ENCODE results near the gene ITPR1. TPM values are rescaled to one million over a fixed set of nuclear protein-coding genes. Genes with fewer than 3 reads are reported as not detected.
"Not testable (repeated sequence)": the region's sequence is repeated elsewhere in the genome, so short reads cannot be mapped to it uniquely, and the experiment has no call there.

ITPR1 gene
- total and polyA plus RNA-seq, 2 of the 4 experiments (the other 2 are of a cell fraction) = 1.8 to 5.7 TPM

- H2BK120ac ChIP-seq (ENCODE audit: low read depth, low read length); H3K23ac ChIP-seq (ENCODE audit: low read depth, low read length); in situ Hi-C loops (cut with MboI; ENCODE audit: low sequenced_read_pairs); H2AK5ac ChIP-seq (ENCODE audit: low read depth, low read length); H3K27me3 ChIP-seq (ENCODE audit: control insufficient read depth, insufficient read depth, low read length); H3K79me1 ChIP-seq (ENCODE audit: low read depth in 1 of 2, low read length in 2 of 2); H2AK9ac ChIP-seq (replicated peaks; ENCODE audit: low read depth, low read length, poor library complexity); H2BK20ac ChIP-seq (ENCODE audit: low read depth, low read length); H4K5ac ChIP-seq (ENCODE audit: low read depth, low read length); H4K20me1 ChIP-seq (ENCODE audit: insufficient read depth, low read length); H3K9me3 ChIP-seq (ENCODE audit: control insufficient read depth, insufficient read depth, low read length); H3K4me2 ChIP-seq (ENCODE audit: low read depth, low read length); H3K56ac ChIP-seq (ENCODE audit: extremely low read depth, insufficient read depth, low read length); CTCF ChIA-PET; intact Hi-C loops (cut with micrococcal nuclease); H2BK5ac ChIP-seq (ENCODE audit: low read depth, low read length, poor library complexity, severe bottlenecking); H3K9ac ChIP-seq (ENCODE audit: low read depth, low read length); H2AFZ ChIP-seq (replicated peaks; ENCODE audit: low read length, poor library complexity); POLR2A ChIA-PET (ENCODE audit: unreplicated experiment); H3K36me3 ChIP-seq (ENCODE audit: control insufficient read depth, insufficient read depth, low read length); BruUV-seq (replicated peaks); H3K18ac ChIP-seq (ENCODE audit: low read depth, low read length); H3K9me1 ChIP-seq (ENCODE audit: insufficient read depth, low read length); H4K8ac ChIP-seq (ENCODE audit: low read depth in 2 of 2, low read length in 2 of 2); H4K91ac ChIP-seq (ENCODE audit: insufficient read depth, low read depth, low read length); H2BK15ac ChIP-seq (ENCODE audit: low read depth, low read length); DNase-seq; dilution Hi-C loops (cut with HindIII; ENCODE audit: low sequenced_read_pairs, unreplicated experiment); H3K4me3 ChIP-seq (ENCODE audit: insufficient read depth, low read depth, low read length); H3K4ac ChIP-seq (ENCODE audit: low read depth, low read length); H3K14ac ChIP-seq (replicated peaks; ENCODE audit: low read depth, low read length); H3K27ac ChIP-seq (ENCODE audit: insufficient read depth, low read length); ATAC-seq (ENCODE audit: low read depth); H3K4me1 ChIP-seq (ENCODE audit: control insufficient read depth, insufficient read depth, low read length): not testable (repeated sequence)
- no CpG with 5 or more reads among the region's 2 CpGs for WGBS, 2 experiments (ENCODE audit: extremely low coverage in 2 of 2, insufficient read length in 1 of 2)
Observed at GRCh38 chr3:4590849-4591248, 97.7 kb downstream of the ITPR1 start.
